Endothelial cell (in vitro differentiated cells): Measurements from ENCODE around the gene COTL1. TPM values are rescaled to one million over a fixed set of nuclear protein-coding genes. Genes with fewer than 3 reads are reported as not detected.

Source experiments
- DNase-seq: peaks from one replicate; pipeline ENCODE4 v3.0.0; 2021; ENCODE audit warnings: low spot score
- H3K27ac Mint-ChIP-seq: one replicate; pipeline ENCODE4 v1.8.0; 2021; ENCODE audit warnings: mixed read lengths, inconsistent platforms; ENCODE audit not compliant: unreplicated experiment
- H3K27me3 Mint-ChIP-seq: one replicate; pipeline ENCODE4 v1.8.0; 2021; ENCODE audit warnings: mild to moderate bottlenecking, moderate library complexity, mixed read lengths, inconsistent platforms; ENCODE audit not compliant: unreplicated experiment
- H3K36me3 Mint-ChIP-seq: one replicate; pipeline ENCODE4 v1.8.0; 2021; ENCODE audit warnings: mild to moderate bottlenecking, low read depth, mixed read lengths, inconsistent platforms; ENCODE audit not compliant: unreplicated experiment
- H3K4me1 Mint-ChIP-seq: one replicate; pipeline ENCODE4 v1.8.0; 2021; ENCODE audit warnings: mild to moderate bottlenecking, mixed read lengths, inconsistent platforms; ENCODE audit not compliant: unreplicated experiment
- H3K4me3 Mint-ChIP-seq: one replicate; pipeline ENCODE4 v1.8.0; 2021; ENCODE audit warnings: mild to moderate bottlenecking, mixed read lengths, inconsistent platforms; ENCODE audit not compliant: unreplicated experiment
- H3K9me3 Mint-ChIP-seq: one replicate; pipeline ENCODE4 v1.8.0; 2021; ENCODE audit warnings: mixed read lengths, inconsistent platforms; ENCODE audit not compliant: unreplicated experiment
- CTCF ChIP-seq: fragments of 200-600 bp; sonication (generic); IDR thresholded peaks from one replicate; pipeline ENCODE4 v1.5.0; 2021; ENCODE audit warnings: antibody characterized with exemption; ENCODE audit not compliant: unreplicated experiment
- total RNA-seq: library from RNA; stranded (reverse); fragmentation: NEBNext Ultra II Directional; extraction: Animal tissue kit (Norgen Biotek cat#: 25700); gene quantifications from one replicate; pipeline ENCODE4 v1.2.1, GENCODE V29; 2021; ENCODE audit not compliant: unreplicated experiment

Gene COTL1
- total RNA-seq, 1 donor from 2014 or later: 87.3 TPM

- no peak overlapping the region for H3K4me3 Mint-ChIP-seq
- H3K9me3 Mint-ChIP-seq: no peaks in the 10 kb centered on the region
- DNase-seq: no peak
- H3K36me3 Mint-ChIP-seq: no peaks in the 10 kb centered on the region
- H3K27me3 Mint-ChIP-seq: peaks cover 4% of the 10 kb centered on the region
- H3K27ac Mint-ChIP-seq: no peak overlapping the region
- peaks cover 19% of the 10 kb centered on the region for H3K4me1 Mint-ChIP-seq
- no peak for TF ChIP-seq CTCF
These were observed 77.7 kb downstream of the COTL1 start for GRCh38 chr16:84540194-84540593.

GRCh38 chr16:84538222-84538840 lies 79.5 kb downstream of the COTL1 start:
- H3K4me1 Mint-ChIP-seq: peaks cover 19% of the 10 kb centered on the region
- H3K36me3 Mint-ChIP-seq: no peaks in the 10 kb centered on the region
- H3K27ac Mint-ChIP-seq: peak overlapping the region; percentile 48
- TF ChIP-seq CTCF: no peak
- DNase-seq: no peak
- no peaks in the 10 kb centered on the region for H3K9me3 Mint-ChIP-seq
- H3K27me3 Mint-ChIP-seq: peaks cover 2% of the 10 kb centered on the region
- H3K4me3 Mint-ChIP-seq: no peak overlapping the region

GRCh38 chr16:84537491-84538151 lies 80.3 kb downstream of the COTL1 start:
- Mint-ChIP-seq H3K9me3 (no peaks in the 10 kb centered on the region), H3K27ac (peak overlapping the region; percentile 48), H3K27me3 (peaks cover 2% of the 10 kb centered on the region), H3K4me1 (peaks cover 26% of the 10 kb centered on the region), H3K4me3 (no peak overlapping the region), H3K36me3 (no peaks in the 10 kb centered on the region)
- no peak for TF ChIP-seq CTCF
- no peak for DNase-seq

- no peak for DNase-seq
- Mint-ChIP-seq H3K4me1 (peaks cover 42% of the 10 kb centered on the region), H3K9me3 (no peaks in the 10 kb centered on the region), H3K27me3 (peaks cover 12% of the 10 kb centered on the region), H3K4me3 (peak overlapping the region; percentile 21), H3K27ac (no peak overlapping the region), H3K36me3 (peaks cover 5% of the 10 kb centered on the region)
- TF ChIP-seq CTCF: no peak
These were observed 82.0 kb downstream of the COTL1 start for GRCh38 chr16:84535851-84536250.

- Mint-ChIP-seq H3K9me3 (no peaks in the 10 kb centered on the region), H3K4me3 (no peak overlapping the region), H3K36me3 (peaks cover 5% of the 10 kb centered on the region), H3K27ac (no peak overlapping the region), H3K4me1 (peaks cover 44% of the 10 kb centered on the region), H3K27me3 (peaks cover 12% of the 10 kb centered on the region)
- DNase-seq: no peak
- no peak for TF ChIP-seq CTCF
These were observed 82.5 kb downstream of the COTL1 start for GRCh38 chr16:84535408-84535807.
